ENCODE results near the gene REXO1.
"Not testable (repeated sequence)": the region's sequence is repeated elsewhere in the genome, so short reads cannot be mapped to it uniquely, and the experiment has no call there.

REXO1 gene

GRCh38 chr19:1848399-1849131 is at the start of gene REXO1:
Gene REXO1 (minus strand): TSS chr19:1848483. CDS start chr19:1848358, 125 bp downstream.
- DNase-seq: peak; percentile 86 to 99 (median 92)
- intact Hi-C loops (cut with DNase I): no loop called here

DNA sequence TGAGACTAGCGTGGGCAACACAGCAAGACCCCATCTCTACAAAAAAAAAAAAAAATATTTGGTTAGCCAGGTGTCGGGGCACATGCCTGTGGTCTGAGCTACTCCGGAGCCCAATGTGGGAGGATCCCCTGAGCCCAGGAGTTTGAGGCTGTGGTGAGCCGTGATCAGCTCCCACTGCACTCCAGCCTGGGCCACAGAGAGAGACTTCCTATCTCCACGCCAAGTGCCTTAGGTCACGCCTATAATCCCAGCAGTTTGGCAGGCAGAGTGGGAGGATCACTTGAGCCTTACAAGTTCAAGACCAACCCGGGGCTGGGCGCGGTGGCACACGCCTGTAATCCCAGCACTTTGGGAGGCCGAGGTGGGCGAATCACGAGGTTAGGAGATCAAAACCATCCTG is 48.2 kb upstream of the REXO1 start:
- peak in 1 of 10 donors; percentile 70 for DNase-seq
- intact Hi-C loops (cut with DNase I): no loop called here

DNA sequence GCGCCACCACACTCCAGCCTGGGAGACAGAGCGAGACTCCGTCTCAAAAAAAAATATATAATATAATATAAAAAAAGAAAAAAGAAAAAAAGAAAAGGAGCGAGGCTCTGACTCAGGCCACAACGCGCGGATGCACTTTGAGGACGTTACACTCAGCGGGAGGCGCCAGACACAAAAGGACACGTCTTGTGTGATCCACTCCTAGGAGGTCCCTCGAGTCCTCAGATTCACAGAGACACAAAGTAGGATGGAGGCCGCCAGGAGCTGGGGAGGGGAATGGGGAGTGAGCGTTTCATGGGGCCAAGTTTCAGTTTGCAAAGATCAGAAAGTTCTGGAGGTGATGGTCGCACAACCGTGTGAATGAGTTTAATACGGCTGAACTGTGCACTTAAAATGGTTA is 45.5 kb upstream of the REXO1 start:
- intact Hi-C loops (cut with DNase I): no loop called here
- DNase-seq: no peak

GRCh38 chr19:1889907-1890306 is 41.6 kb upstream of the REXO1 start:
- no peak for DNase-seq
- intact Hi-C loops (cut with DNase I): no loop called here

GRCh38 chr19:1888385-1888784 is 40.1 kb upstream of the REXO1 start:
- no peak for DNase-seq
- intact Hi-C loops (cut with DNase I): no loop called here

DNA sequence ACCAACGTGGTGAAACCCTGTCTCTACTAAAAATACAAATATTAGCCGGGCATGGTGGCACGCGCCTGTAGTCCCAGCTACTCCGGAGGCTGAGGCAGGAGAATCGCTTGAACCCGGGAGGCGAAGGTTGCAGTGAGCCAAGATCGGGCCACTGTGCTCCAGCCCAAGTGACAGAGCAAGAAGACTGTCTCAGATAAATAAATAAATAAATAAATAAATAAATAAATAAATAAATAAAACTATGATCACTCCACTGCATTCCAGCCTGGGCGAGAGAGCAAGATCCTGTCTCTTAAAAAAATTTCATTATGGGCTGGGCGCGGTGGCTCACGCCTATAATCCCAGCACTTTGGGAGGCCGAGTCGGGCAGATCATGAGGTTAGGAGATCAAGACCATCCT is 38.1 kb upstream of the REXO1 start:
- intact Hi-C loops (cut with DNase I); DNase-seq: not testable (repeated sequence)

DNA sequence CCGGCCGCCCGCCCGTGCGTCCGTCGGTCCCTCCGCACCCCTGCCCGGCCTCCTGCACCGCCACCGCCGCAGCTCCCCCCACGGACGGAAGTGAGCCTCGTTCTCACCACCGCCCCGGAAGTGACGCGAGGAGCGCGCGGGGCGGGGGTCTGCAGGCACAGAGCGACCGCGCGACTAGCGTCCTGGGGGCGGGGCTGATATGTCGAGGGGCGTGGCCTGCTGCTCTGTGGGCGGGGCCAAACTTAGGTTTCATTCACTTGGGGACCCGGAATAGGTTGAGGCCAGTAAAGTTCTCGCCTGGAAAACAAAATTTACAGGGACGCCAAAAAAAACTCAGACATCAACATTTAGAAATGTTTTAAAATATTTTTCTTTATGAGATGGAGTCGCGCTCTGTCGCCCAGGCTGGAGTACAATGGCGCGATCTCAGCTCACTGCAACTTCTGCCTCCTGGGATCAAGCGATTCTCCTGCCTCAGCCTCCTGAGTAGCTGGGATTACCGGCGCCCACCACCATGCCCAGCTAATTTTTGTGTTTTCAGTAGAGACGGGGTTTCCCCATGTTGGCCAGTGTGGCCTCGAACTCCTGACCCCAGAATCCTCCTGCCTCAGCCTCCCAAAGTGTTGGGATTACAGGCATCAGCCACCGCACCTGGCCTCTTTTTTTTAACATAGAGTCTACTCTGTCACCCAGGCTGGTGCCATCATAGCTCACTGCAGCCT is 37.3 kb upstream of the REXO1 start, which contains the start of gene ABHD17A:
Gene ABHD17A, minus strand, starts transcription at position 99 of the 722 bp plus-strand sequence. CDS start 3,930 bp downstream, outside the sequence.
- peak; percentile 89 to 99 (median 94) for DNase-seq
- intact Hi-C loops (cut with DNase I): loop anchor here (2.0 kb wide), 1 partner anchor 19 kb away; the partner anchor contains the start of genes ADAT3 and SCAMP4

GRCh38 chr19:1884719-1885334 is 36.5 kb upstream of the REXO1 start:
- intact Hi-C loops (cut with DNase I): loop anchor here (2.0 kb wide), 1 partner anchor 20 kb away; the partner anchor contains the start of genes ADAT3 and SCAMP4
- no peak for DNase-seq

GRCh38 chr19:1884291-1884718 is 36.0 kb upstream of the REXO1 start:
- no peak for DNase-seq
- intact Hi-C loops (cut with DNase I): loop anchor here (2.0 kb wide), 1 partner anchor 20 kb away; the partner anchor contains the start of genes ADAT3 and SCAMP4

GRCh38 chr19:1883784-1884183 is 35.5 kb upstream of the REXO1 start:
- DNase-seq: no peak
- intact Hi-C loops (cut with DNase I): loop anchor here (2.0 kb wide), 1 partner anchor 21 kb away; the partner anchor contains the start of genes ADAT3 and SCAMP4

- no peak for DNase-seq
- intact Hi-C loops (cut with DNase I): no loop called here
Measured at GRCh38 chr19:1882786-1883692, 34.8 kb upstream of the REXO1 start.

GRCh38 chr19:1882089-1882785 is 34.0 kb upstream of the REXO1 start:
- peak in 2 of 10 donors; percentile 47 to 59 for DNase-seq
- intact Hi-C loops (cut with DNase I): no loop called here

- DNase-seq: peak in 2 of 10 donors; percentile 60 to 93
- intact Hi-C loops (cut with DNase I): not testable (repeated sequence)
Measured at GRCh38 chr19:1881393-1882088, 33.3 kb upstream of the REXO1 start.

DNA sequence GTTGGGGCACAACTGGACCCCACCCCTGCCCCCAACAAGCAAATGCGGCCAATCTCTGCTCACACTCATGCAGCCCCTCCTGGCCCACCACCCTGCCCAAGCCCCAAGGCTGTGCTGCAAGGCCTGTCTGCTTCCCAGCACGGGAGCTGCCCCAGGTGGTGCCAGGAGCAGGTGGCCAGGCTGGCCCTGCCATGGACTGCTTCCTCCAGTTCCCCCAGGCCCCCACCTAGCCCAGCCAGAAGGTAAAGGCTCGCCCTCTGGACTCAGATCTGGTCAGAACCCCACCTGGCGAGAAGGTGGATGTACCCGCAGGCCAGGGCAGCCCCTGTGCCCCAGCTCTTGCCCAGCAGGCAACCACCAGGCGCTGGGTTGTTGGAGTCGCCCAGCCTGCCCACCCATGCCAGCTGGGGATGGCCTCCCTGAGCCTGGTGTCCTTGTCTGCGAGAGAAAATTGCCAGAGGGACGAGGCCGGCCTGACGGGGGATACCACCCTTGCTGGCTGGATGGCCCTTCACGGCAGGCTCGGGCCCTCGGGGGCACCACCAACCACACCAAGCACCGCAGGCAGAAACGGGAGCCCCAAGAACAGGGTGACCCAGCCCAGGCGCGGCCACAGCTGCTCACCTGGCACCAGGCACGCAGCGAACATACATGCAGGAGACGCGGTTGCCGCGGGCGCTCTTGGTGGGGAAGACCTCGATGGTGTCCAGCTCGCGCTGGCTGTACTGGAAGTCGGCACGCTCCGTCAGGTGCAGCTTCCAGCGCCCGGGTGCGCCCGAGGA is 32.5 kb upstream of the REXO1 start:
- DNase-seq: no peak
- intact Hi-C loops (cut with DNase I): no loop called here

- DNase-seq; intact Hi-C loops (cut with DNase I): not testable (repeated sequence)
Measured at GRCh38 chr19:1879982-1880381, 31.7 kb upstream of the REXO1 start.

DNA sequence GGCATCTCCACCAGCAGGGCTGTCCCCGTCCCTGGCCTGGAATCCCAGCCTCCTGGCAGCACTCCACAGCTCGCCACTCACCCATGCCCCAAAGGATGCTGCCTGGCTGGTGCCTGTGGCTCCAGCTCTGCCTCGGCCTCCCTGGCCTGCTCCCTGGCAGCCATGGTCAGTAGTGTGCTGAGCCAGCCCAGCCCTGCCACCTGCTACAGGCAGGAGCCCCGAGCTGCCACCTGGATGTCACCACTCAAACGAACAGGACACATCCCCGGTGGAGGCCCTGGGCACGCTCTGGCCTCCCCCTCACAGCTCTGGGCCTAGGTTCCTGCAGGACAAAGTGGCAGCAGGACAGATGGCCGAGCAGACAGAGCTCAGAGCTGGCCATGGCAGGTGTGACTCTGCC is 30.3 kb upstream of the REXO1 start:
- intact Hi-C loops (cut with DNase I): not testable (repeated sequence)

GRCh38 chr19:1877280-1877660 is 29.0 kb upstream of the REXO1 start:
- intact Hi-C loops (cut with DNase I); DNase-seq: not testable (repeated sequence)

More for the DNA sequence above, 30.3 kb upstream of the REXO1 start:
- DNase-seq: not testable (repeated sequence)

Measured in posterior cingulate gyrus (tissue), 11 donors.